Parathyroid adenoma (tissue), 2 donors: ENCODE results near the gene HJURP.
"Not testable (repeated sequence)": the region's sequence is repeated elsewhere in the genome, so short reads cannot be mapped to it uniquely, and the experiment has no call there.

Experiments used
- H2AFZ ChIP-seq: fragments of 300-600 bp; sonication (generic); one replicate; pipeline ENCODE4 v1.7.0; 2017; ENCODE audit warnings: antibody characterized with exemption, mild to moderate bottlenecking
- H3K27ac ChIP-seq: fragments of 300-600 bp; sonication (generic); one replicate; pipeline ENCODE4 v1.7.0; 2017
- H3K27me3 ChIP-seq: fragments of 300-600 bp; sonication (generic); one replicate; pipeline ENCODE4 v1.7.0; 2017; ENCODE audit warnings: low read length; ENCODE audit not compliant: control insufficient read depth, insufficient read depth
- H3K36me3 ChIP-seq: fragments of 300-600 bp; sonication (generic); one replicate; pipeline ENCODE4 v1.7.0; 2017; ENCODE audit warnings: low read length; ENCODE audit not compliant: control insufficient read depth, insufficient read depth
- H3K4me1 ChIP-seq: fragments of 300-600 bp; sonication (generic); one replicate; pipeline ENCODE4 v1.7.0; 2017; ENCODE audit warnings: control low read depth
- H3K4me2 ChIP-seq: fragments of 300-600 bp; sonication (generic); one replicate; pipeline ENCODE4 v1.7.0; 2017; ENCODE audit warnings: low read length
- H3K4me3 ChIP-seq: fragments of 300-600 bp; sonication (generic); one replicate; pipeline ENCODE4 v1.7.0; 2017; ENCODE audit warnings: low read depth, low read length
- H3K79me2 ChIP-seq: fragments of 300-600 bp; sonication (generic); one replicate; pipeline ENCODE4 v1.7.0; 2017; ENCODE audit warnings: control low read depth
- H3K9ac ChIP-seq: fragments of 300-600 bp; sonication (generic); one replicate; pipeline ENCODE4 v1.7.0; 2017; ENCODE audit warnings: mild to moderate bottlenecking
- H3K9me3 ChIP-seq: fragments of 300-600 bp; sonication (generic); one replicate; pipeline ENCODE4 v1.7.0; 2017; ENCODE audit warnings: low read length; ENCODE audit not compliant: control insufficient read depth
- CTCF ChIP-seq: fragments of 300-600 bp; sonication (generic); IDR thresholded peaks from one replicate; pipeline ENCODE4 v1.7.0; 2017; ENCODE audit warnings: antibody characterized with exemption, mild to moderate bottlenecking
- donor health status: primary hyperparathyroidism.

Gene HJURP

GRCh38 chr2:233882353-233882752 lies 28.0 kb upstream of the HJURP start:
- no peak for TF ChIP-seq CTCF

GRCh38 chr2:233872125-233872524 lies 17.8 kb upstream of the HJURP start:
- H3K9me3 ChIP-seq, H3K79me2 ChIP-seq, H3K9ac ChIP-seq, H2AFZ ChIP-seq, H3K4me3 ChIP-seq, H3K27me3 ChIP-seq, H3K36me3 ChIP-seq, H3K27ac ChIP-seq, H3K4me2 ChIP-seq, H3K4me1 ChIP-seq: not testable (repeated sequence)

More at GRCh38 chr2:233882353-233882752, 28.0 kb upstream of the HJURP start:
- no peaks in the 10 kb centered on the region for H3K4me1 ChIP-seq
- no peaks in the 10 kb centered on the region for H3K36me3 ChIP-seq
- H3K4me2 ChIP-seq, result no peak overlapping the region
- no peak overlapping the region for H3K9ac ChIP-seq
- no peaks in the 10 kb centered on the region for H3K79me2 ChIP-seq
- no peak overlapping the region for H3K27ac ChIP-seq
- no peaks in the 10 kb centered on the region for H3K27me3 ChIP-seq
- H2AFZ ChIP-seq, result no peak overlapping the region
- no peak overlapping the region for H3K4me3 ChIP-seq
- H3K9me3 ChIP-seq, result no peaks in the 10 kb centered on the region

- no peak overlapping the region for H3K4me2 ChIP-seq
- no peaks in the 10 kb centered on the region for H3K79me2 ChIP-seq
- no peaks in the 10 kb centered on the region for H3K4me1 ChIP-seq
- no peaks in the 10 kb centered on the region for H3K27me3 ChIP-seq
- no peak overlapping the region for H3K27ac ChIP-seq
- no peaks in the 10 kb centered on the region for H3K36me3 ChIP-seq
- no peak overlapping the region for H2AFZ ChIP-seq
- no peak for TF ChIP-seq CTCF
- no peak overlapping the region for H3K9ac ChIP-seq
- no peak overlapping the region for H3K4me3 ChIP-seq
- no peaks in the 10 kb centered on the region for H3K9me3 ChIP-seq
Observed at GRCh38 chr2:233871432-233871831, 17.1 kb upstream of the HJURP start.

GRCh38 chr2:233867993-233868532 lies 13.7 kb upstream of the HJURP start, which contains the start of gene MSL3B:
Gene MSL3B, minus strand, starts transcription at chr2:233868386.
- Histone ChIP-seq H3K36me3 (no peaks in the 10 kb centered on the region), H3K79me2 (no peaks in the 10 kb centered on the region), H3K27ac (no peak within 1 kb of the TSS), H3K9ac (no peak within 1 kb of the TSS), H3K27me3 (no peaks in the 10 kb centered on the region), H3K4me1 (no peaks in the 10 kb centered on the region), H3K9me3 (no peaks in the 10 kb centered on the region), H2AFZ (peak within 1 kb of the TSS; percentile 21), H3K4me2 (no peak within 1 kb of the TSS), H3K4me3 (peak within 1 kb of the TSS; percentile 42)
- no peak for TF ChIP-seq CTCF

GRCh38 chr2:233866479-233866878 lies 12.1 kb upstream of the HJURP start:
- H3K79me2 ChIP-seq, result no peaks in the 10 kb centered on the region
- no peaks in the 10 kb centered on the region for H3K4me1 ChIP-seq
- H3K27me3 ChIP-seq, result no peaks in the 10 kb centered on the region
- H3K4me2 ChIP-seq, result no peak overlapping the region
- TF ChIP-seq CTCF, result no peak
- no peak overlapping the region for H2AFZ ChIP-seq
- H3K36me3 ChIP-seq, result no peaks in the 10 kb centered on the region
- H3K27ac ChIP-seq, result no peak overlapping the region
- H3K9ac ChIP-seq, result no peak overlapping the region
- no peak overlapping the region for H3K4me3 ChIP-seq
- no peaks in the 10 kb centered on the region for H3K9me3 ChIP-seq
